Measurements from ENCODE around the gene KLHDC8B.

The KLHDC8B gene

DNA sequence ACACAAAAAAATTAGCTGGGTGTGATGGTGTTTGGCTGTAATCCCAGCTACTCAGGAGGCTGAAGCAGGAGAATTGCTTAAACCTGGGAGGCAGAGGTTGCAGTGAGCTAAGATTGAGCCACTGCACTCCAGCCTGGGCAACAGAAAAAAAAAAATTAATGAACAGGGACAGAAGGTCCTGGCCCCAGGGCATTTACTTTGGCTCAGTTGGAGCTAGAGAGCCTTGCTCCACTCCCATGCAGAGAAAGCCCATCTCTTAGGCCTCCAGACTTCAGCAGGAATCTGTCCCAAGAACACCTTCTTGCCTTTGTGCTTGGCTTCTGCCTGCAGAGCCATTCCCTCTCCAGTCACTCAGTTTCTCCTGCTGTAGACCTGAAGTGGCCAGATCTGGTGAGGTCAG lies 8.7 kb downstream of the KLHDC8B start:
- TF ChIP-seq, protein P1, sequence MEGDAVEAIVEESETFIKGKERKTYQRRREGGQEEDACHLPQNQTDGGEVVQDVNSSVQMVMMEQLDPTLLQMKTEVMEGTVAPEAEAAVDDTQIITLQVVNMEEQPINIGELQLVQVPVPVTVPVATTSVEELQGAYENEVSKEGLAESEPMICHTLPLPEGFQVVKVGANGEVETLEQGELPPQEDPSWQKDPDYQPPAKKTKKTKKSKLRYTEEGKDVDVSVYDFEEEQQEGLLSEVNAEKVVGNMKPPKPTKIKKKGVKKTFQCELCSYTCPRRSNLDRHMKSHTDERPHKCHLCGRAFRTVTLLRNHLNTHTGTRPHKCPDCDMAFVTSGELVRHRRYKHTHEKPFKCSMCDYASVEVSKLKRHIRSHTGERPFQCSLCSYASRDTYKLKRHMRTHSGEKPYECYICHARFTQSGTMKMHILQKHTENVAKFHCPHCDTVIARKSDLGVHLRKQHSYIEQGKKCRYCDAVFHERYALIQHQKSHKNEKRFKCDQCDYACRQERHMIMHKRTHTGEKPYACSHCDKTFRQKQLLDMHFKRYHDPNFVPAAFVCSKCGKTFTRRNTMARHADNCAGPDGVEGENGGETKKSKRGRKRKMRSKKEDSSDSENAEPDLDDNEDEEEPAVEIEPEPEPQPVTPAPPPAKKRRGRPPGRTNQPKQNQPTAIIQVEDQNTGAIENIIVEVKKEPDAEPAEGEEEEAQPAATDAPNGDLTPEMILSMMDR (IDR thresholded peaks at IDR 0.05; ENCODE audit: low read depth, low read length) = no peak
- no peak overlapping the region for H3K4me3 ChIP-seq (replicated peaks in 1 of 2; ENCODE audit: low read depth in 2 of 2, low read length in 2 of 2)
- DNase-seq (ENCODE audit: low read depth in 2 of 2) = no peak

DNA sequence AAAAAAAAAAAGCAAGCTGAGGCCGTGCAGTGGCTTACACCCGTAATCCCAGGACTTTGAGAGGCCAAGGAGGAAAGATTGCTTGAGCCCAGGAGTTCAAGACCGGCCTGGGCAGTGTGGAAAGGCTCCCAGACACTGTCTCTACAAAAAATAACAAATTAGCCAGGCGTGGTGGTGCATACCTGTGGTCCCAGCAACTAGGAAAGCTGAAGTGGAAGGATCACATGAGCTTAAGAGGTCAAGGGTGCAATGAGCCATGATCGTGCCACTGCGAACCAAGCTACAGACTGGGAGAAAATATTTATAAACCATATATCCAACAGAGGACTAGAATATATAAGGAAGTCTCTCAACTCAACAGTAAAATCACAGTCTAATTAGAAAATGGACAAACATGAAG lies 10.0 kb downstream of the KLHDC8B start:
- H3K4me3 ChIP-seq (replicated peaks in 1 of 2; ENCODE audit: low read depth in 2 of 2, low read length in 2 of 2) = no peak overlapping the region
- TF ChIP-seq, protein P1 (IDR thresholded peaks at IDR 0.05; ENCODE audit: low read depth, low read length) = no peak
- no peak for DNase-seq (ENCODE audit: low read depth in 2 of 2)

DNA sequence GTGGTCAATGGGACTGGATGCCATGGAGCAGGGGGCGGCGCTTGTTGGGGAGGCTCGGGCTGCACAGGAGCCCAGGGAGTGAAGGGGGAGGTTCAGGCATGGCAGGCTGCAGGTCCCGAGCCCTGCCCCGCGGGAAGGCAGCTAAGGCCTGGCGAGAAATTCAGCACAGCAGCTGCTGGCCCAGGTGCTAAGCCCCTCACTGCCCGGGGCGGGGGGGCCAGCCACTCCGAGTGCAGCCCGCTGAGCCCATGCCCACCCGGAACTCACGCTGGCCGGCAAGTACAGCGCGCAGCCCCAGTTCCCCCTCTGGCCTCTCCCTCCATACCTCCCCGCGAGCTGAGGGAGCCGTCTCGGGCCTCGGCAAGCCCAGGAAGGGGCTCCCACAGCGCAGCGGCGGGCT lies 11.3 kb downstream of the KLHDC8B start:
- H3K4me3 ChIP-seq (replicated peaks in 1 of 2; ENCODE audit: low read depth in 2 of 2, low read length in 2 of 2) = no peak overlapping the region
- DNase-seq (ENCODE audit: low read depth in 2 of 2) = no peak
- TF ChIP-seq, protein P1 (IDR thresholded peaks at IDR 0.05; ENCODE audit: low read depth, low read length) = no peak

DNA sequence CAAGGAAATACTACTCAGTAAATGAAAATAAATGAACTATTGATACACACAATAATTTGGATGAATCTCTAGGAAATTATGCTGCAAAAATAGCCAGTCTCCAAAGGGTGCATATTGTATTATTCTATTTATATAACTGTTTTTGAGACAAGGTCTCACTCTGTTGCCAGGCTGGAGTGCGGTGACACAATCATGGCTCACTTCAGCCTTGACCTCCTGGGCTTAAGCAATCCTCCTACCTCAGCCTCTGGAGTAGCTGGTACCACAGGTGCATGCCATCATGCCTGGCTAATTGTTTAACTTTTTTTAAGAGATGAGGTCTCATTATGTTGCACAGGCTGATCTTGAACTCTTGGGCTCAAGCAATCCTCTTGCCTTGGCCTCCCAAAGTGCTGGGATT lies 12.5 kb downstream of the KLHDC8B start:
- no peak overlapping the region for H3K4me3 ChIP-seq (replicated peaks in 1 of 2; ENCODE audit: low read depth in 2 of 2, low read length in 2 of 2)

DNA sequence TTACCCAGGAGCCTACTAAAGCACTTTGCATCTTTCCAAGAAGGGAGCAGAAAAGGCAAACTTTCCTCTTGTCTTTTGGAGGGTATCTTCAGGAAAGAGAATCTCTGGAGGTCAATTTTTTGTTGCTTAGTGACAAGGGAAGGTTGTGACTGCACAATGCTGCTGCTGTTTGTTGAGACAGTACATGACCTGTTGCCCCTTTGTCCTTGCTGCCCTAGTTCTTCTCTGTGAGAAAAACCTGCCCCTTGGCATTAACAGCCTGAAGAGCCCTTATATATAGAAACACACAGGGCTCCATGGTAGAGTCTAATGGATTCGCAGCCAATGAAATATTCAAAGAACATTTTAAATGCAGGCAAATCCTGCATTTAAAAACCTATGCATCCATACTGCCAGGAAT lies 20.3 kb downstream of the KLHDC8B start:
- DNase-seq (ENCODE audit: low read depth in 2 of 2) = no peak
- TF ChIP-seq, protein P1 (IDR thresholded peaks at IDR 0.05; ENCODE audit: low read depth, low read length) = no peak
- no peak overlapping the region for H3K4me3 ChIP-seq (replicated peaks in 1 of 2; ENCODE audit: low read depth in 2 of 2, low read length in 2 of 2)

More for the DNA sequence above, 12.5 kb downstream of the KLHDC8B start:
- TF ChIP-seq, protein P1 (IDR thresholded peaks at IDR 0.05; ENCODE audit: low read depth, low read length) = no peak
- DNase-seq (ENCODE audit: low read depth in 2 of 2) = no peak

DNA sequence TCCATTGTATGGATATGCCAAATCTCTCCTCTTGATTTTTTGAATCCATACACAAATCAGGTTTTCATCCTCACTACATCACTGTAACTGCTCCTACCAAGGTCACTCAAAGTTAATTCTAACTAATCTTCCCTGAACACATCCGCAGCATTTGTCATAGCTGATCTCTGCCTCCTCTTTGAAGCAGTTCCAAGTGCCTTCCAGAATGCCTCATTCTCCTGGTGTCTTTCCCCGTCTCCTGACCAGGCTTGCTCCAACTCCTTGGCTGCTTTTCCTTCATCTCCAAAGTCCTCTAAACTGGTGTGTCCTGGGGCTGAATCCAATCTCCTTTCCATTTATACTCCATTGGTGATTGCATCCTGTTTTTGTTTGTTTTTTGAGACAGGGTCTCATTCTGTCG lies 26.8 kb downstream of the KLHDC8B start:
- TF ChIP-seq, protein P1 (IDR thresholded peaks at IDR 0.05; ENCODE audit: low read depth, low read length) = no peak
- DNase-seq (ENCODE audit: low read depth in 2 of 2) = no peak
- no peak overlapping the region for H3K4me3 ChIP-seq (replicated peaks in 1 of 2; ENCODE audit: low read depth in 2 of 2, low read length in 2 of 2)

DNA sequence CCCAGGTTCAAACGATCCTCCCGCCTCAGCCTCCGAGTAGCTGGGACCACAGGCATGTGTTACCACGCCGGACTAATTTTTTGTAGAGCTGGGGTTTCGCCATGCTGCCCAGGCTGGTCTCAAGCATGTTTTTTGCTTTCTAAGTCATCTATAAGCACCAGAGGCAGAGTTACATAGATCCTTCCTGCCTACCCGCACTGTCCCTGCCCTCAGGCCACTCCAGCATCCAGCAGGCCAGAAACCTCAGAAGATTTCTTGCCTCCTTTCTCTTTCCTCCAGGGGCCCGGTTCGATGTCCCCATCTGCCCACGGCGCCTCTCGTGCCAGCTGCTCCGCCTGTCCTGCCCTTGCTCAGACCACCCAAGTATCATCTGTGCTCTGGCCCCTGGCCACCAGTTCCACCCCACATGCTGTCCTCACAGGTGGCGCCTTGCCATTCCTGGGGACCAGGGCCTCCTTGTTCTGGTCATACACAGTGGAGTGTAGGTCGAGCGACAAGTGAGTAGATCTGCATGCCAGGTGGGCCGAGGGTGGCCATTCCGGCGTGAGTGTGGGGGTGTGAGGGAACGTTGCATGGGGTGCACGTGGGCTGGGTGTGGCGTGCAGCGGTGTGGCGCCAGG lies 27.3 kb downstream of the KLHDC8B start:
- no peak for DNase-seq (ENCODE audit: low read depth in 2 of 2)
- H3K4me3 ChIP-seq (replicated peaks in 1 of 2; ENCODE audit: low read depth in 2 of 2, low read length in 2 of 2) = peak overlapping the region; percentile 24 to 33
- TF ChIP-seq, protein P1 (IDR thresholded peaks at IDR 0.05; ENCODE audit: low read depth, low read length) = no peak
